ENCODE data around the gene STX5. TPM values are rescaled to one million over a fixed set of nuclear protein-coding genes. Genes with fewer than 3 reads are reported as not detected.
"Not testable (repeated sequence)": the region's sequence is repeated elsewhere in the genome, so short reads cannot be mapped to it uniquely, and the experiment has no call there.

The STX5 gene
- total and polyA plus RNA-seq, 9 of the 15 experiments (the other 6 are each of a cell fraction or from before 2014, with no cell fraction given): 2.8 to 28.6 (median 23.7) TPM

GRCh38 chr11:62840721-62841360 is 9.0 kb upstream of the STX5 start (continued):
- TF ChIP-seq ID3 (CRISPR knock-in tag; IDR thresholded peaks at IDR 0.05): not testable (repeated sequence)
- TF ChIP-seq ID3 (tag; IDR thresholded peaks at IDR 0.05) (peak; percentile 18; the same call in 1 of the 2 replicates), ZFX (CRISPR knock-in tag; IDR thresholded peaks at IDR 0.05) (peak; percentile 71), KLF1 (tag; IDR thresholded peaks at IDR 0.05) (peak; percentile 70; the same call in 1 of the 2 replicates), POLR2G (IDR thresholded peaks at IDR 0.05; ENCODE audit: low read depth, low read length) (peak; percentile 95)
- TF ChIP-seq, protein P1, sequence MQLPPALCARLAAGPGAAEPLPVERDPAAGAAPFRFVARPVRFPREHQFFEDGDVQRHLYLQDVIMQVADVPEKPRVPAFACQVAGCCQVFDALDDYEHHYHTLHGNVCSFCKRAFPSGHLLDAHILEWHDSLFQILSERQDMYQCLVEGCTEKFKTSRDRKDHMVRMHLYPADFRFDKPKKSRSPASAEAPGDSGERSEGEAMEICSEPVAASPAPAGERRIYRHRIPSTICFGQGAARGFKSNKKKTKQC (CRISPR knock-in tag; IDR thresholded peaks at IDR 0.05): 0 out of 2 replicates have a peak, but pooled peaks have one; percentile 32

DNA sequence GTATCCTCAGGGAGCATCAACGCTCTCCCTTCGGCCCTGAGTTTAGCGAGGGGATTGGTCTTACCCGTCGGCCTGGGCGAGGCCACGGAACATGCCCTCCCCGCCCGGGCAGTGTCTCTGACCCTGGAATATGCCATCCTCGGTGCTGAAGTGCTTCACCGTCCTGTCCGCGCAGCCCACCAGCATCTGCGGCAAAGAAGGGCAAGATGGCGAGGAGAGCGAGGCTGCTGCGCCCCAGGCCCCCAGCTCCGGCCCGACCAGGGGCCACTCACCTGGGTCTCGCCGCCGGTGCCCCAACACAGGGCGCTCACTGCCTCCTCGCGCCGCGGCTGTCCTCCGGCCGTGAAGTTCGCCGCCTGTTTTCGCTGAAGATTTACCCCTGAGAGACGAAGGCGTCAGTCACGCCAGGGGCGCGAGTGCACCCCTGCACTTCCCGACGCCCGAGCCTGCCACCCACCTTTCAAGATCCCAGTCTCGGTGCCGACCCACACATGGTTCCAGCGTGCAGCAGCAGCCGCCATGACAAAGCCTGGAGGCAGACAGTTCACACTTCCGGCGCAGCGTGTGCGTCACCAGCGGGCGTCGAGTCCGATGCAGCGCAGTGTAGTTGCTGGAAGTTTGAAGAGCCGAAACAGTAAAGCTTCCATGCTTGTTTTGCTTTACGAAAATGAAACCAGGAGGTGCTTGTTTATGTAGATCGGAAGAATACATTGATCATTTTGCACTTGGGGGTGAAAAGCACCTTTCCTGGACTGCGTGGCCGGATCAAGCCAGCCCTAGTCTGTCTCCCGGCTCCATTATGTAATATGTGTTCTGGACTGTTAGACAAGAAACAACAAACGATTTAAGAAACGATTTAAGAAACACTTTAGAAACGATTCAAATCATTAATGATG is 7.4 kb upstream of the STX5 start, which contains the start of gene WDR74:
WDR74 (minus strand) TSS at position 541 of the 896 bp plus-strand sequence; CDS start at position 521, 20 bp downstream.
- H3K4me3 ChIP-seq: peak within 1 kb of the TSS; percentile 93
- H3K9me3 ChIP-seq (replicated peaks; ENCODE audit: control insufficient read depth, insufficient read depth, low read depth, low read length): no peaks in the 10 kb centered on the region
- peaks cover 38% of the 10 kb centered on the region for H3K36me3 ChIP-seq (ENCODE audit: control insufficient read depth, insufficient read depth, low read length)
- FAIRE-seq (peak; percentile 79), ATAC-seq (peak; percentile 67), DNase-seq (ENCODE audit: extremely low read depth in 1 of 4, low spot score in 3 of 4) (peak; percentile 71 to 96 (median 77))
- peaks cover 42% of the 10 kb centered on the region for H3K79me2 ChIP-seq (ENCODE audit: control insufficient read depth, insufficient read depth, low read length)
- in situ Hi-C loops (cut with MboI): no loop called here
- H3K4me1 ChIP-seq (replicated peaks in 1 of 2; ENCODE audit: control insufficient read depth in 2 of 2, insufficient read depth in 2 of 2, low read length in 2 of 2): peaks cover 8 to 19% of the 10 kb centered on the region in 2 experiments; a peak in 3 of 5 replicates
- H3K9ac ChIP-seq (ENCODE audit: insufficient read depth in 1 of 2, low read depth in 2 of 2, low read length in 2 of 2): peak within 1 kb of the TSS; percentile 87 to 99
- no peaks in the 10 kb centered on the region for H3K27me3 ChIP-seq (ENCODE audit: control insufficient read depth in 2 of 2, insufficient read depth in 2 of 2, low read length in 2 of 2)
- WGBS (ENCODE audit: insufficient coverage, low coverage, missing lambda C conversion rate): under 1% methylated on average over 60 of the region's 62 CpGs
- BruUV-seq (replicated peaks): no TSS peak
- CTCF ChIA-PET (ENCODE audit: low intra/inter-chr PET ratio): no interaction called here
- peak within 1 kb of the TSS; percentile 77 for H3K27ac ChIP-seq (ENCODE audit: extremely low read depth, low read depth, low read length)
- H3K4me2 ChIP-seq (ENCODE audit: insufficient read depth, low read length): peak within 1 kb of the TSS; percentile 92
- intact Hi-C loops (cut with micrococcal nuclease): no loop called here
- H3K9me1 ChIP-seq (ENCODE audit: control insufficient read depth, insufficient read depth, low read length): no peaks in the 10 kb centered on the region
- H2AFZ ChIP-seq (ENCODE audit: low read depth, low read length): peak within 1 kb of the TSS; percentile 70
- H4K20me1 ChIP-seq (replicated peaks; ENCODE audit: control insufficient read depth, insufficient read depth, low read length): no peaks in the 10 kb centered on the region
- POLR2A ChIA-PET: interaction anchor here (0.6 to 4.1 kb wide), 18 partner anchors 7 to 439 kb away, joined by 3 to 403 read pairs (median 12); partner anchors contain the start of genes C11orf98, CSKMT, EEF1G and LBHD1
- TF ChIP-seq ZNF589 (CRISPR knock-in tag; IDR thresholded peaks at IDR 0.05; ENCODE audit: low read depth) (no peak), EHMT2 (IDR thresholded peaks at IDR 0.05) (no peak), DEAF1 (CRISPR knock-in tag; IDR thresholded peaks at IDR 0.05) (no peak), STAT5B (CRISPR knock-in tag; IDR thresholded peaks at IDR 0.05) (no peak), ZNF316 (IDR thresholded peaks at IDR 0.05) (no peak), ZNF280A (IDR thresholded peaks at IDR 0.05; ENCODE audit: low read depth, partially characterized antibody) (no peak), ZNF143 (CRISPR knock-in tag; IDR thresholded peaks at IDR 0.05) (peak; percentile 45; the same call in 1 of the 2 replicates), ZNF184 (CRISPR knock-in tag; IDR thresholded peaks at IDR 0.05) (no peak), ZKSCAN3 (CRISPR knock-in tag; IDR thresholded peaks at IDR 0.05) (no peak)

All from K562 (cell line).